Psoas muscle (tissue), 8 donors: ENCODE results near the gene TBX5. TPM values are rescaled to one million over a fixed set of nuclear protein-coding genes. Genes with fewer than 3 reads are reported as not detected.

ENCODE experiments used
- ATAC-seq, 4 donors: fragments of 200-7000 bp; cut with Tn5 transposase; one replicate each; pipeline ENCODE4 v1.9.1; 2020; ENCODE audit warnings: moderate library complexity in 3 of 4, mild to moderate bottlenecking in 2 of 4
- DNase-seq, 2 donors: peaks; one replicate each; pipeline ENCODE4 v3.0.0-alpha.2; 2020
- H3K27ac ChIP-seq: fragments of 200-600 bp; one replicate; pipeline ENCODE4 v1.8.0; 2022
- H3K27me3 ChIP-seq, 3 donors: fragments of 200-600 bp in 1 of 3; one replicate each; pipeline versions ENCODE4 v1.6.1 to v1.8.0; 2013 to 2022; ENCODE audit warnings: low read length in 2 of 3, mild to moderate bottlenecking in 2 of 3, moderate library complexity in 1 of 3; ENCODE audit not compliant: insufficient read depth in 3 of 3
- H3K36me3 ChIP-seq, 2 donors: fragments of 200-600 bp in 1 of 2; one replicate each; pipeline versions ENCODE4 v1.6.1 to v1.8.0; 2013 to 2022; ENCODE audit warnings: low read depth in 1 of 2, mild to moderate bottlenecking in 1 of 2, moderate library complexity in 1 of 2; ENCODE audit not compliant: insufficient read depth in 1 of 2
- H3K4me1 ChIP-seq: fragments of 200-600 bp; one replicate; pipeline ENCODE4 v1.8.0; 2022
- H3K4me3 ChIP-seq: fragments of 200-600 bp; one replicate; pipeline ENCODE4 v1.8.0; 2022; ENCODE audit warnings: mild to moderate bottlenecking
- H3K9me3 ChIP-seq: fragments of 200-600 bp; one replicate; pipeline ENCODE4 v1.8.0; 2022
- CTCF ChIP-seq: fragments of 200-600 bp; IDR thresholded peaks from one replicate; pipeline ENCODE4 v1.8.0; 2022; ENCODE audit warnings: antibody characterized with exemption
- WGBS, 3 donors: extraction: QIAGEN DNeasy Blood & Tissue Kit; methylation state at CpG; one replicate each; pipeline versions ENCODE4 v1.1.6 to v1.1.7; 2013; 5-methylcytosine and 5-hydroxymethylcytosine counted together
- intact Hi-C, 2 donors: fragments of 100-400 bp; cut with DNase I; formaldehyde crosslinking; loops; one replicate each; pipeline versions ENCODE4 v1.11.0 to v1.14.2; 2022
- polyA plus RNA-seq, 3 donors: library from polyadenylated mRNA; stranded (reverse); fragments of 200-250 nt; gene quantifications; one replicate each; pipeline ENCODE4 v1.2.3, GENCODE V29; 2013
- total RNA-seq, 4 donors: library from RNA; stranded (reverse); fragmentation: NEBNext Ultra II Directional in 2 of 4; extraction: Animal tissue kit (Norgen Biotek cat#: 25700) in 2 of 4; gene quantifications; one replicate each; pipeline versions ENCODE4 v1.2.1 to v1.2.4, GENCODE V29; 2021 to 2023
- donor health status: healthy with polysubstance abuse.
- donor health status: DM: no; HTN: no; CAD: no; lungs with moderate emphysema.
- donor health status: Bipolar disorder and iron deficiency.
- donor health status: healthy.
- donor health status: DM: yes; HTN: yes; CAD: no.
- donor health status: DM: no; HTN: no; CAD: no.
- donor health status: DM: no; HTN: no; CAD: no.
- donor health status: DM: yes; HTN: yes; CAD: no.

TBX5 gene
- total and polyA plus RNA-seq, 7 donors: 0.26 TPM; not detected in 6

DNA sequence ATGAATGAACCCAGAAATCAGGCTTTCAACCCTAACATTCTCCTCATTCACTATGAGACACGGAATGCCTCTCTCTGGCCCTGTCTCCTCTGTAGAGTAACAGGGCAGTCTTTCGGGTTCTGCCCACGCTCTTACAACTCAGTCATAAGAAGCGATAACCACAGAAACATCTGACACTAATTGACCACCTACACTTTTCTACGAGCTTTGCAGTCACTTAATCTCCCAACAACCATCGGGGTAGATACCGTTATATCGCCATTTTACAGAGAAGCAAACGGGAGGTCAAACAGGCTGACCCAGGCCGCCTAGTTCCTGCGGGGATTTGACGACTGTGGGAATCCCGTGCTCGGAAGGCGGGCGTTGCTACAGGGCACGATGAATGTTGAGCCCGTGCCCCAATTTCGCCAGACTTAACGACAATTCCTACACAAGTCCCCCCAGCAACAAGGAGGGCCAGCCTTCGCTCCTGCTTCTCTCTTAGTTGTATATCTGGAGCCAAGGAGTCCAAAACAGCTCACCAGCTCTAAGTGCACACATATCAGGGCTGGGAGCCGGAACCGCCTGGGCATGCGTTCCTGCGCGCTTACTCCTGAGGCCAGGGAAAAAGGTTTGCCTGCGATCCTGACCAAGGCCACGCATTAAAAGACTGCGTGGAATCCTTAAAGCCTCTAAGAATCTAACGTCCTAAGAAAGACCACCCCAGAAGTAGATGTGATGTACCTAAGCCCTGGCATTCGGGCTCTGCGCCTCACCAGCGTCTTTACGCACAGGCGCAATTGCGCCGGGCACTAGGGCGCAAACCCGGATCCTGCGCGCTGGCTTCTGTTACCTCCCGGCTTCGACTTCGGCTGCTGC lies 38.7 kb upstream of the TBX5 start:
- Histone ChIP-seq H3K36me3 (no peaks in the 10 kb centered on the region), H3K27ac (no peak overlapping the region), H3K27me3 (peaks cover 0 to 94% (median 20%) of the 10 kb centered on the region in 3 donors), H3K4me3 (no peak overlapping the region), H3K9me3 (no peaks in the 10 kb centered on the region), H3K4me1 (no peaks in the 10 kb centered on the region)
- intact Hi-C loops: no loop called here
- ATAC-seq (no peak), DNase-seq (no peak)
- TF ChIP-seq CTCF: no peak
- 2 to 8% (median 5%) methylated on average over 44 of the region's 44 CpGs for WGBS, 3 donors

DNA sequence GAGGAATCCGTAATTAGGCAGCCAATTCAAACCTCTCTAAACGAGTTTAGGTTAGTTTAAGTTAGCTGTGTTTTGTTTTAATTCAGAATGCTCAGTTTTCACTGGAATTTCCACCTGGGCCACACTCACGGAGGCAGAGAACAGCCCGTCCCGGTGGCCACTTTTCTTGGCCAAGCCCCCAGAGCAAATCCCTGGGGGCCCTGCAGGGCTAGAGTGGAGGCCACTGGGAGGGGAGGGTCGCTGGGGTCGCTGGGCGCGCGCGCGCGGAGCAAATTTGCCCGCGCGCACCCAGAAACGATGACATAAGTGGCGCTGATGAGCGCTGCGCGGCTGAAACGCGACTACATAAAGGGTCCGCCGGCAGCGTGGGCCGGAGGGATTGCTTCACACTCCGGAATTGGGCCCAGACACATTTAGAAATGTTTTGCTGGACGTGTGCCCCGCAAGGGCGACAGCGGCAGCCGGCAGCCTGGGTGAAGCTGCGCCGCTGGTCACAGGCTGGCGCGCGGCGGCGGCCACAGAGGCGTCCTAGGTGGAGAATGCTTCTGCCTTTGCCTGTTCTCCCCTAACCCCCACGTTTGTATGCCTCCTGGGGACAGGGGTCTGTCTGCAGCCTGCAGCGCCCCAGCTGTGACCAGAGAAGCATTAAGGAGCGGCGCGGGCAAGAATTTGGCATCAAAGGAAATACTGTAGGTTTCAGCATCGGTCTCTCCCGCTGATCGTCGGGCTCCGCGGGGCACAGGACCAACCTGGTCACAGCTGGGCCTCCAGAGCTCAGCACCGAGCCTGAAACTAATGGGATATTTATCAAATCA lies 37.9 kb upstream of the TBX5 start:
- H3K36me3 ChIP-seq: no peaks in the 10 kb centered on the region
- TF ChIP-seq CTCF: no peak
- WGBS, 3 donors: 1 to 2% (median 2%) methylated on average over 51 to 53 of the region's 53 CpGs
- H3K9me3 ChIP-seq: no peaks in the 10 kb centered on the region
- intact Hi-C loops: no loop called here
- H3K27me3 ChIP-seq: peaks cover 0 to 96% (median 20%) of the 10 kb centered on the region in 3 donors
- ATAC-seq (no peak), DNase-seq (no peak)
- no peak overlapping the region for H3K4me3 ChIP-seq
- H3K4me1 ChIP-seq: no peaks in the 10 kb centered on the region
- no peak overlapping the region for H3K27ac ChIP-seq

DNA sequence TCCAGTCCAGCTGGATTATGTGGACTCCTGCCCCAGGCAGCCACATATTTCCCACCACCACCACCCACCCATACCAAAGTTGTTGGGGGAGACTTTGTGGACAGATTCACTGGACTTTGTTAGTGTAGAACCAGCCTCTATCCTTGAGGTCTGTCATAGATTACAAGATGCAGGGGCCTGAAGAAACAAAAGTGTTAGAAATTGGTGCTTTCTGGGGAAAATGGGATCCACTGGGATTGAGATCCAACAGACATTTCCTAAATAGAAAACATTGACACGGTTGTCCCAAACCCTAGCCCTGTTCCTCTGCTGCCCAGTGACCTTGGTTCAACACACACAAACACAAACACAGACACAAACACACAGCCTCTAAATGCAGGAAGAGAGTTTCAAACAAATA lies 36.6 kb upstream of the TBX5 start:
- whole genome bisulfite sequencing, 3 donors: 2 to 13% (median 10%) methylated on average over 1 of the region's 1 CpG
- H3K27me3 ChIP-seq: peaks cover 0 to 96% (median 20%) of the 10 kb centered on the region in 3 donors

DNA sequence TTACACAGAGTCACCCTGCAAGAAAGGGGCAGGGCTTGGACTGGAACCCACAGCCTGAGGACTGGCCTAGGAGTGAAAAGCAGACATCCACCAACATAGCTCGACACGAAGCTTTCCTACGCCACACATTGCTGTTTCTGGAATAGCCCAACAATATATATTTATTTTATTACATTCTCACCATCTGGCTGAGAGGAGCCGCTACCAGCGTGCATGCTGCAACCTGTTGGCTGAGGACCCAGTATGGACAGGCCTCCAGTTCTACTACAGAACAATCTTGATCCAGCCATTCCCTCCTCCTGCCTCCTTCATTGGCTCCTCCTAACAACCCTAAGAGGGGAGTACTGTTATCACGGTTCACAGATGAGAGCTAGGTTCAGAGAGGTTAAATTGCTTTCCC lies 35.6 kb upstream of the TBX5 start:
- 4 to 10% (median 4%) methylated on average over 6 of the region's 6 CpGs for WGBS, 3 donors
- ATAC-seq (no peak), DNase-seq (no peak)
- no peaks in the 10 kb centered on the region for H3K9me3 ChIP-seq
- peaks cover 0 to 90% (median 17%) of the 10 kb centered on the region in 3 donors for H3K27me3 ChIP-seq
- H3K4me1 ChIP-seq: no peaks in the 10 kb centered on the region
- no peak for TF ChIP-seq CTCF
- H3K36me3 ChIP-seq: no peaks in the 10 kb centered on the region
- no peak overlapping the region for H3K27ac ChIP-seq
- intact Hi-C loops: no loop called here
- no peak overlapping the region for H3K4me3 ChIP-seq

More for the DNA sequence above, 36.6 kb upstream of the TBX5 start:
- Histone ChIP-seq H3K4me1 (no peaks in the 10 kb centered on the region), H3K4me3 (no peak overlapping the region), H3K27ac (no peak overlapping the region), H3K9me3 (no peaks in the 10 kb centered on the region), H3K36me3 (no peaks in the 10 kb centered on the region)
- TF ChIP-seq CTCF: no peak
- DNase-seq (no peak), ATAC-seq (no peak)
- intact Hi-C loops: no loop called here
